ENCODE data around the gene SRGAP3. TPM values are rescaled to one million over a fixed set of nuclear protein-coding genes. Genes with fewer than 3 reads are reported as not detected.

SRGAP3 gene
- total RNA-seq, 1 experiment from 2014 or later = 0.69 TPM

GRCh38 chr3:9266716-9267115 lies 17.3 kb upstream of the SRGAP3 start:
- no TSS peak for BruUV-seq (replicated peaks)
- DNase-seq (ENCODE audit: low spot score) = no peak

GRCh38 chr3:9260305-9260704 lies 10.9 kb upstream of the SRGAP3 start:
- H3K4me1 ChIP-seq (ENCODE audit: insufficient read depth, low read length, poor library complexity, severe bottlenecking) = no peaks in the 10 kb centered on the region
- no TSS peak for BruUV-seq (replicated peaks)
- CTCF ChIA-PET = no interaction called here
- POLR2A ChIA-PET (ENCODE audit: low non-redundant PET) = no interaction called here
- no peak overlapping the region for H3K27ac ChIP-seq (ENCODE audit: low read depth, low read length, poor library complexity, severe bottlenecking)
- no peaks in the 10 kb centered on the region for H3K9me3 ChIP-seq (ENCODE audit: low read depth, low read length, poor library complexity, severe bottlenecking)
- H3K36me3 ChIP-seq (ENCODE audit: insufficient read depth, low read length, poor library complexity, severe bottlenecking) = no peaks in the 10 kb centered on the region
- TF ChIP-seq EZH2 (IDR thresholded peaks at IDR 0.05; ENCODE audit: borderline replicate concordance, low read depth, low read length, poor library complexity, severe bottlenecking) (no peak), CTCF (conservative IDR thresholded peaks at IDR 0.05; ENCODE audit: low read depth, low read length) (no peak)
- H3K4me3 ChIP-seq (ENCODE audit: low read depth, low read length, poor library complexity, severe bottlenecking) = no peak overlapping the region
- H3K27me3 ChIP-seq (replicated peaks; ENCODE audit: insufficient read depth, low read depth, low read length, poor library complexity) = peaks cover 13% of the 10 kb centered on the region
- no peak for DNase-seq (ENCODE audit: low spot score)
- intact Hi-C loops (cut with micrococcal nuclease; ENCODE audit: unreplicated experiment) = no loop called here

More at GRCh38 chr3:9266716-9267115, 17.3 kb upstream of the SRGAP3 start:
- Histone ChIP-seq H3K27me3 (replicated peaks; ENCODE audit: insufficient read depth, low read depth, low read length, poor library complexity) (no peaks in the 10 kb centered on the region), H3K27ac (ENCODE audit: low read depth, low read length, poor library complexity, severe bottlenecking) (no peak overlapping the region), H3K4me1 (ENCODE audit: insufficient read depth, low read length, poor library complexity, severe bottlenecking) (no peaks in the 10 kb centered on the region), H3K36me3 (ENCODE audit: insufficient read depth, low read length, poor library complexity, severe bottlenecking) (no peaks in the 10 kb centered on the region), H3K9me3 (ENCODE audit: low read depth, low read length, poor library complexity, severe bottlenecking) (no peaks in the 10 kb centered on the region), H3K4me3 (ENCODE audit: low read depth, low read length, poor library complexity, severe bottlenecking) (no peak overlapping the region)
- intact Hi-C loops (cut with micrococcal nuclease; ENCODE audit: unreplicated experiment) = no loop called here
- no peak for TF ChIP-seq CTCF (conservative IDR thresholded peaks at IDR 0.05; ENCODE audit: low read depth, low read length)
- TF ChIP-seq EZH2 (IDR thresholded peaks at IDR 0.05; ENCODE audit: borderline replicate concordance, low read depth, low read length, poor library complexity, severe bottlenecking) = no peak
- POLR2A ChIA-PET (ENCODE audit: low non-redundant PET) = no interaction called here
- CTCF ChIA-PET = no interaction called here

GRCh38 chr3:9257092-9257491 lies 7.6 kb upstream of the SRGAP3 start:
- peaks cover 13% of the 10 kb centered on the region for H3K27me3 ChIP-seq (replicated peaks; ENCODE audit: insufficient read depth, low read depth, low read length, poor library complexity)
- H3K9me3 ChIP-seq (ENCODE audit: low read depth, low read length, poor library complexity, severe bottlenecking) = no peaks in the 10 kb centered on the region
- no peak for DNase-seq (ENCODE audit: low spot score)
- no TSS peak for BruUV-seq (replicated peaks)
- no peaks in the 10 kb centered on the region for H3K4me1 ChIP-seq (ENCODE audit: insufficient read depth, low read length, poor library complexity, severe bottlenecking)
- H3K36me3 ChIP-seq (ENCODE audit: insufficient read depth, low read length, poor library complexity, severe bottlenecking) = no peaks in the 10 kb centered on the region
- no peak overlapping the region for H3K4me3 ChIP-seq (ENCODE audit: low read depth, low read length, poor library complexity, severe bottlenecking)
- intact Hi-C loops (cut with micrococcal nuclease; ENCODE audit: unreplicated experiment) = no loop called here
- H3K27ac ChIP-seq (ENCODE audit: low read depth, low read length, poor library complexity, severe bottlenecking) = no peak overlapping the region
- ChIA-PET CTCF (no interaction called here), POLR2A (ENCODE audit: low non-redundant PET) (no interaction called here)
- TF ChIP-seq CTCF (conservative IDR thresholded peaks at IDR 0.05; ENCODE audit: low read depth, low read length) (no peak), EZH2 (IDR thresholded peaks at IDR 0.05; ENCODE audit: borderline replicate concordance, low read depth, low read length, poor library complexity, severe bottlenecking) (no peak)

All from A673 (cell line).